Measurements from ENCODE around the gene CCRL2. TPM values are rescaled to one million over a fixed set of nuclear protein-coding genes. Genes with fewer than 3 reads are reported as not detected.

CCRL2 gene
- total RNA-seq = 0.87 and 1.7 TPM in 2 replicates

GRCh38 chr3:46406788-46407611 lies at the start of gene CCRL2, which contains the start of gene CCR5AS:
CCRL2 (plus strand) TSS chr3:46407259; CDS start chr3:46408080, 821 bp downstream.
CCR5AS (minus strand) TSS chr3:46407066.

GRCh38 chr3:46370839-46371518 lies 36.1 kb upstream of the CCRL2 start, which contains the start of gene CCR5:
CCR5 (plus strand) TSS chr3:46370946; CDS start chr3:46372903, 1,957 bp downstream.

Other genes with a start within 250 kb of the CCRL2 start
- under 0.01 and 0.13 TPM in 2 replicates for gene CCR1, start 198.9 kb upstream of the CCRL2 start, total RNA-seq
- gene CCR3, start 164.8 kb upstream of the CCRL2 start, total RNA-seq = not detected in 2 replicates
- gene CCR2, start 53.1 kb upstream of the CCRL2 start, total RNA-seq = not detected in 2 replicates
- not detected in 2 replicates for gene CCR5, start 36.3 kb upstream of the CCRL2 start, total RNA-seq
- not detected in 2 replicates for gene LTF, start 57.6 kb downstream of the CCRL2 start, total RNA-seq
- not detected in 2 replicates for gene RTP3, start 90.7 kb downstream of the CCRL2 start, total RNA-seq
- 0.13 and 0.31 TPM in 2 replicates for gene LRRC2, start 159.0 kb downstream of the CCRL2 start, total RNA-seq
- not detected in 2 replicates for gene FAM240A, start 205.3 kb downstream of the CCRL2 start, total RNA-seq

Measured in aortic smooth muscle cell (primary cell).